Measurements from ENCODE around the gene GALNTL6. TPM values are rescaled to one million over a fixed set of nuclear protein-coding genes. Genes with fewer than 3 reads are reported as not detected.

Gene GALNTL6
- total RNA-seq, 1 donor = under 0.01 TPM

DNA sequence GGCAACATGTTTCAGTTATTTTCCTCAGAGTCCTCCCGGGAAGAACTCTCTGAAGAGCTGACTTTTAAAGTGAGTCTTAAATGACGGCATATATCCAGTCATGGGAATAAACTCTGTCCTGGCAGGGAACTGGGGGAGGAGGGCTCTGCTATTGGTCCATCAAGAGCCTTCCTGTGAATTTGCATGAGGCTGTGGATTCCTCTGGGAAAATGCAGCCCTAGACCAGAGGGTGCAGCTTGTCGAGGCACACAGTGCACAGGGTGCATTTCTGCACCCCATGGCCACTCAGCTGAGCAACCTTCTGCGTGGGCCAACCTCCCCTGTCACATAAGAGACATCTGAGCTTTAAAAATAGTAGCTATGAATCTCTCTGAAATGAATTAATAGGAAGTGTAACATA is 360.0 kb downstream of the GALNTL6 start:
- no peak for DNase-seq (ENCODE audit: low read depth in 2 of 3, low spot score in 2 of 3)

- no peak for DNase-seq (ENCODE audit: low read depth in 2 of 3, low spot score in 2 of 3)
These were observed 364.2 kb downstream of the GALNTL6 start for GRCh38 chr4:172177382-172177781.

DNA sequence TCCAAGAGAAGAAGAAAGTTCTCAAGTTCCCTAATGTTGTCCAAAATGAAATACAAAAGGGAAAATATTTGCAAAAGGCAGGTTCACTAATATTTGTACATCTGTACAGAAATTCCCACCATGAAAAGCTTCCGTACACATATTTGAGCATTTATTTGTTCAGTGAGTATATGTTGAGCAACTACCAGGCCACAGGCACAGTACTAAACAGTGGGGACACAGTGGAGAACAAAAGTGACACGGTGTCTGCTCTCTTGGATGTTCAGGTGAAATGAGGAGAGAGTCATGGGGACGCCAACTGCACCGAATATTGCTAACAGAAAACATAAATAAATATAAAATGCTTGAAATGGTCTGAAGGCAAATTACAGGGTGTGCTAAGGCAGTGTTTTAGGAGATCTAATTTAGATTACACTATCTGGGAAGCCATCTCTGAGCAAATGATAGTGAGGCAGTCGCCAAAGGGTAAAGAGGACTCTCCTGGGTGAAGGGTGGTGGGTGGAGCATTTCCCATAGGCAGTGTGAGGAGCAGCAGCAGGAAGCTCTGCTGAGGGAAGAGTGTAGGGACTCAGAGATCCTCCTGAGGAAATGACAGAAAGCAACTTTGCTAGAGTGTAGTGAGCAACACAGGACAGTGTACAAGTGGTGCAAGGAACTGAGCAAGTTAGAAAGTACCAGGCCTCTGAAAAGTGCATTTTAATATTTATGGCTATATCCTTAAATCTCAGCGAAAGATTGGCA is 375.2 kb downstream of the GALNTL6 start:
- no peak for DNase-seq (ENCODE audit: low read depth in 2 of 3, low spot score in 2 of 3)

- peak in 2 of 3 donors; percentile 24 to 61 for DNase-seq (ENCODE audit: low read depth in 2 of 3, low spot score in 2 of 3)
These were observed 389.4 kb downstream of the GALNTL6 start for GRCh38 chr4:172202480-172203076.

DNA sequence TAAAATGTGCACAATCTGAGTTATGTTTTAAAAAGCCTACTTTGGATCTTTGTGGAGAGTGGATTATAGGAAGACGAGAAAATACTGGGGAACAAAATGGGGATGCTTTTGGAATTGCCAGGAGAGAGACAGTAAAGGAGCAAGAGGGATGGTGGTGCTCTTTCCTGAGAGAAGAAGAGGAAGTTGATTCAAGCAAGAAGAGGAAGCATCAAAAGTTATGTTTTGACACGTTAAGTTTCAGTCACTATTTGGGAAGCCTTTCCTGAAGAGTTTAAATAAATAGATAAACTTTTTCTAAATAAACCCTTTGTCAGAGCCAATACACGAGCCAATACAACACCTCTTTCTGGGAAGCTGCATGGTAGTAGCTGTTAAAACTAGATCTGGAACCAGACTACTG is 394.1 kb downstream of the GALNTL6 start:
- no peak for DNase-seq (ENCODE audit: low read depth in 2 of 3, low spot score in 2 of 3)

DNA sequence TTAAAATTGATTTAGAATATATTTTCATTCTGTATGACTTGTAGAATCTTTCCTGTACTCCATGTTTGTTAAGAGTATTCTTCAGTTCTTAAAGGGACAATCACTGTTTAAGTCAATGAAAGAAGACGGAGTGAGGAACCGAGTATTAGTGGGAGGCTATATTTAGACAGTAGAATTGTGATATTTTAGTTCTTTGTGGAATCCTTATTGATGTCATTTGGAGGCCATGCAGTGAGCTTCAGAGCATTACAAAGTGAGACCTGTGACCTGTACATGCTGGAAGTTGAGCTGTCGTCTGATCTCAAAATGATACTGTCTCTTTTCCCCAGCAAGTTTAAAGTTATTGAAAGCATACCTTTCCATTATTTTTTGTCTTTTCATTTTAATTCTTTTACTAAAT is 394.7 kb downstream of the GALNTL6 start:
- DNase-seq (ENCODE audit: low read depth in 2 of 3, low spot score in 2 of 3) = no peak

- no peak for DNase-seq (ENCODE audit: low read depth in 2 of 3, low spot score in 2 of 3)
These were observed 407.5 kb downstream of the GALNTL6 start for GRCh38 chr4:172220679-172221078.

DNA sequence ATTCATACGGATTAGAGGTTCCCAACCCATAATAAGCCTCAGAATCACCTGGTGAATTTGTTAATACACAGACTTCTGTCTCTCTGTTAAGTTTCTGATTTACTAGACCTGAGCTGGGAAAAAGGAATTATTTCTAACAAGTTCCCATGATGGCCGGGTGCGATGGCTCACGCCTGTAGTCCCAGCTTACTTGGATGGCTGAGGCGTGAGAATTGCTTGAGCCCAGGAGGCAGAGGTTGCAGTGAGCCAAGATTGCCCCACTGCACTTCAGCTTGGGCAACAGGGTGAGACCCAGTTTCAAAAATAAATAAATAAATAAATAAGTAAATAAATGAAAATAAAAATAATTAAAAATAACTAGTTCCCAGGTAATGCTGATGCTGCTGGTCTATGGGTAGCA is 412.3 kb downstream of the GALNTL6 start:
- DNase-seq (ENCODE audit: low read depth in 2 of 3, low spot score in 2 of 3) = no peak

DNA sequence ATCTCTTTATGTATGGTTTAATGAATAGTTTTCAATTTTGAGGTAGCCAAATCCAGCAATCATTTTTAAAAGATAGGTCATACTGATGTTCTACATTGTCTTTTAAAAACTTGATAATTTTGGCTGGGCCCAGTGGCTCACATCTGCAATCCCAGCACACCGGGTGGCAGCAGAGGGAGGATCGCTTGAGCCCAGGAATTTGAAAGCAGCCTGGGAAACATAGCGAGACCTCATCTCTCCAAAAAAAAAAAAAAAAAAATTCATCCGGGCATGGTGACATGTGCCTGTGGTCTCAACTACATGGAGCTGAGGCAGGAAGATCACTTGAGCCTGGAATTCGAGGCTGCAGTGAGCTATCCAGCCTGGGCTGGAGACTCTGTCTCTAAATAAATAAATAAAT is 419.8 kb downstream of the GALNTL6 start:
- no peak for DNase-seq (ENCODE audit: low read depth in 2 of 3, low spot score in 2 of 3)

DNA sequence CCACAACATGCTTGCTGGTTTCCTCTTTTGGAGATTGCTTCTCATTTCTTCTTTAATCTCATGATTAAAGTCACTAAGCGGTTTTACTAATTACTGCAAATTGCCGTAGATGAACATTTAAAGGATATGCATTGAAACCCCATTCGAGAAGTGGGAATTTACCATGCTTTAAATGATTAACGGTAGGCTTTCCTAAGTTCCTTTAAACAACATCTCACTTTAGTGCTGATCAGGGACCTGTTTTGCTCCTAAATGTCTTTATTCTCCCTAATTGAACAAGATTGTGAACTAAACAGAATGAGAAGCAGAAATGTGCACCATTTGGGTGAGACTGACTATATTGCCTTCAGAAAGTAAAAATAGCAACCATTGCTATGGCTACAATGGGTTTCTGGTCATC is 430.3 kb downstream of the GALNTL6 start:
- DNase-seq (ENCODE audit: low read depth in 2 of 3, low spot score in 2 of 3) = no peak

- no peak for DNase-seq (ENCODE audit: low read depth in 2 of 3, low spot score in 2 of 3)
These were observed 432.3 kb downstream of the GALNTL6 start for GRCh38 chr4:172245516-172245915.

- no peak for DNase-seq (ENCODE audit: low read depth in 2 of 3, low spot score in 2 of 3)
These were observed 440.2 kb downstream of the GALNTL6 start for GRCh38 chr4:172253409-172253808.

DNA sequence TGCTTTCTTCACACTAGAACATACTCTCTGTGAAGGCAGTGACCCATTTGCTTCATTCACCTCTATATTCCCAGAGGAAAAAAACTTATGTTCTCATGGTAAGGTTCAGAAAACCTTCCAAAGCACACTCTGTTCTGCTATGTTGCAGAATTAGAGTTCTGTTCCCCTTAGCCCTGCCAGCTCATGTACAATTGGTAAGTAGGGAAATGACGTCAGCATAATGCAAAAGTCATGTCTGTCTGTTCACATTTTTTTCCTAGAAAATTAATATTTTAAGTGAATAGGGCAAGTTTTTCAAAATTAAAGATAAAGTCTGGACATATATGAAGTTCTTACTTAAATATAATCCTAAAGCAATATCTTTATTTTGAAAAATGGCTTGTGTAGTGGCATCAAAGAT is 443.6 kb downstream of the GALNTL6 start:
- no peak for DNase-seq (ENCODE audit: low read depth in 2 of 3, low spot score in 2 of 3)

- no peak for DNase-seq (ENCODE audit: low read depth in 2 of 3, low spot score in 2 of 3)
These were observed 457.2 kb downstream of the GALNTL6 start for GRCh38 chr4:172270397-172270796.

DNA sequence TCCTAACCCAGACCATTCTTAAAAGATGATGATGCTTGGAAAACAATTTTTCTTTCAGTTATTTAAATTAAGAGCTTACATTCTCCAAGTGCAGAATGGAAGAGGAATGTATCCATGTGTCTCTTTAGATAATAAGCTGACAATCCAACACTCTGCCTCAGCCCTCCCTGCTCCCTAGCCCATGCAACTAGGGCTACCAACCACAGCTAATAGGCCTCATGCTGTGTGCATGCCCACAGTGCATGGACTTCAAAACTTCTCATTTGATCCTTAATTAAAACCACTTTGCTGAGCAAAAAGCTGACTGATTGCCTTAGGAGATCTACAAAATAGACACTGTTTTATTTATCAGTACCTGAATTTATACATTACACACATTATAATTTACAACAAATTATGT is 473.9 kb downstream of the GALNTL6 start:
- DNase-seq (ENCODE audit: low read depth in 2 of 3, low spot score in 2 of 3) = no peak

GRCh38 chr4:172305698-172306097 is 492.5 kb downstream of the GALNTL6 start:
- DNase-seq (ENCODE audit: low read depth in 2 of 3, low spot score in 2 of 3) = no peak

DNA sequence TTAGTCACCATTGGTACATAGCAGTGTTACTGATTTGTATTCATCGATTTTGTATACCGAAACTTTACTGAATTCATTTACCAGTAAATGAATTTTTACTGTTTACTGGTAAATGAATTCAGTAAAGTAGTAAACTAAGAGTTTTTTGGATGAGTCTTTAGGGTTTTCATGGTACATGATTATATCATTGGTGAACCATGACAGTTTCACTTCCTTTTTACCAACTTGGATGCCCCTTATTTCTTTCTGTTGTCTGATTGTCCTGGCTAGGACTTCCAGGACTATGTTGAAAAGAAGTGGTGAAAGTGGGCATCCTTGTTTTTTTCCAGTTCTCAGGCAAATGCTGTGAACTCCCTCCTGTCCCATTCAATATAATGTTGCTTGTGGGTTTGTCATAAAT is 494.9 kb downstream of the GALNTL6 start:
- DNase-seq (ENCODE audit: low read depth in 2 of 3, low spot score in 2 of 3) = no peak

GRCh38 chr4:172311682-172312081 is 498.5 kb downstream of the GALNTL6 start:
- no peak for DNase-seq (ENCODE audit: low read depth in 2 of 3, low spot score in 2 of 3)

- DNase-seq (ENCODE audit: low read depth in 2 of 3, low spot score in 2 of 3) = no peak
These were observed 510.1 kb downstream of the GALNTL6 start for GRCh38 chr4:172323288-172323687.

GRCh38 chr4:172344308-172344938 is 531.2 kb downstream of the GALNTL6 start:
- no peak for DNase-seq (ENCODE audit: low read depth in 2 of 3, low spot score in 2 of 3)

- DNase-seq (ENCODE audit: low read depth in 2 of 3, low spot score in 2 of 3) = no peak
These were observed 535.2 kb downstream of the GALNTL6 start for GRCh38 chr4:172348426-172348825.

DNA sequence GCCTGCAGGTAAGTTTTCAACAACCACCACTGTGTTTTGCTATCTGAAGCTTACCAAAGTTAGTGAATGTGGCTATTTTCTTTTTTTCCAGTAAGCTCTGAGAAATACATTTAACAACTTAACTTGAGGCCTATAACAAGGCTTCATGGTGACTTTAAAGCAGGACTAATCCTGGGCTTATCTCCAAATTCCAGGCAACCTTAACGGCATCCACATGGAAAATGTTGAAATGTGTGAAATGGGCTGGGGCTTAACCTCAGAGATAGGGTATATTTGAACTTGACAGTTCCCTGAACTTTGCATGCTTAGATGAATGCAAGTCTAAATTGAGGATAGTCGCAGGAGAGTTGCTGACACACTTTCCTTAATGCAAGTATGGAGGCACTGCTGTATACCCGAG is 539.2 kb downstream of the GALNTL6 start:
- no peak for DNase-seq (ENCODE audit: low read depth in 2 of 3, low spot score in 2 of 3)

All from hematopoietic multipotent progenitor cell (in vitro differentiated cells).